ENCODE data around the gene AGTR1.

- TF ChIP-seq CTCF (IDR thresholded peaks at IDR 0.05; ENCODE audit: low read length) (no peak), EZH2 (IDR thresholded peaks at IDR 0.05; ENCODE audit: borderline replicate concordance, low read length) (no peak)
Observed at GRCh38 chr3:148789146-148789545, 91.4 kb downstream of the AGTR1 start.

Measured in OCI-LY1 (cell line).